Stimulated activated CD4-positive, alpha-beta T cell treated with anti-CD3 and anti-CD28 coated beads, Interleukin-12 subunit alpha, Interleukin-12 subunit beta, amount 100 ng/mL, for 48 hours (primary cell): ENCODE measurements around the gene TMEM135.

Experiments
- DNase-seq, 3 donors: peaks; one replicate each; pipeline ENCODE4 v3.0.0-alpha.2; 2020; ENCODE audit warnings: low read depth in 2 of 3, low spot score in 1 of 3

The TMEM135 gene

GRCh38 chr11:87347441-87347840 lies 309.7 kb downstream of the TMEM135 start:
- DNase-seq = no peak

GRCh38 chr11:87347854-87348253 lies 310.1 kb downstream of the TMEM135 start:
- no peak for DNase-seq

GRCh38 chr11:87351676-87352075 lies 313.9 kb downstream of the TMEM135 start:
- no peak for DNase-seq

- peak; percentile 77 to 90 (median 78) for DNase-seq
Measured at GRCh38 chr11:87352759-87353707, 315.3 kb downstream of the TMEM135 start.

- no peak for DNase-seq
Measured at GRCh38 chr11:87353771-87354345, 316.1 kb downstream of the TMEM135 start.

GRCh38 chr11:87355596-87355995 lies 317.9 kb downstream of the TMEM135 start:
- no peak for DNase-seq

- DNase-seq = no peak
Measured at GRCh38 chr11:87356428-87356827, 318.7 kb downstream of the TMEM135 start.

GRCh38 chr11:87358461-87358860 lies 320.7 kb downstream of the TMEM135 start:
- no peak for DNase-seq

GRCh38 chr11:87359401-87359800 lies 321.7 kb downstream of the TMEM135 start:
- DNase-seq = no peak

- no peak for DNase-seq
Measured at GRCh38 chr11:87361891-87362290, 324.2 kb downstream of the TMEM135 start.

- DNase-seq = no peak
Measured at GRCh38 chr11:87366346-87366745, 328.6 kb downstream of the TMEM135 start.

- DNase-seq = no peak
Measured at GRCh38 chr11:87366763-87367405, 329.1 kb downstream of the TMEM135 start.

GRCh38 chr11:87368151-87368550 lies 330.4 kb downstream of the TMEM135 start:
- DNase-seq = no peak

- DNase-seq = no peak
Measured at GRCh38 chr11:87368858-87369480, 331.2 kb downstream of the TMEM135 start.

GRCh38 chr11:87369888-87370287 lies 332.2 kb downstream of the TMEM135 start:
- no peak for DNase-seq

GRCh38 chr11:87372065-87372464 lies 334.3 kb downstream of the TMEM135 start:
- no peak for DNase-seq
